AG04449 (cell line): Measurements from ENCODE around the gene GRM1.
"Not testable (repeated sequence)": the region's sequence is repeated elsewhere in the genome, so short reads cannot be mapped to it uniquely, and the experiment has no call there.

ENCODE experiments used
- CTCF ChIA-PET: fragments of 350-600 bp; formaldehyde crosslinking; extraction: SDS; loops from one replicate; lab custom pipeline; 2021; ENCODE audit warnings: antibody characterized with exemption; lab: Yijun Ruan, JAX
- POLR2A ChIA-PET: fragments of 400-600, 350-600 bp; formaldehyde crosslinking; extraction: SDS; loops from one replicate; lab custom pipeline; 2020; ENCODE audit warnings: antibody characterized with exemption, inconsistent platforms; lab: Yijun Ruan, JAX
- DNase-seq: peaks from one replicate; pipeline ENCODE4 v3.0.0-alpha.2; 2010; ENCODE audit warnings: low read depth, low spot score
- H3K4me3 ChIP-seq: 2 replicates; pipeline ENCODE4 v1.5.1; 2011; ENCODE audit warnings: low read depth, mild to moderate bottlenecking, control low read depth, low read length
- CTCF ChIP-seq: IDR thresholded peaks from one replicate; pipeline ENCODE4 v1.5.1; 2011; ENCODE audit warnings: mild to moderate bottlenecking, moderate library complexity, low read length, control low read depth, inconsistent platforms; ENCODE audit not compliant: insufficient read depth; ENCODE audit errors: missing control alignments

The GRM1 gene

GRCh38 chr6:146240322-146240721 lies 211.5 kb downstream of the GRM1 start:
- DNase-seq: no peak
- no peak overlapping the region for H3K4me3 ChIP-seq
- POLR2A ChIA-PET: no interaction called here
- CTCF ChIA-PET: no interaction called here
- no peak for TF ChIP-seq CTCF

GRCh38 chr6:146240807-146241206 lies 211.9 kb downstream of the GRM1 start:
- no peak for DNase-seq
- ChIA-PET POLR2A (no interaction called here), CTCF (no interaction called here)
- TF ChIP-seq CTCF: no peak
- no peak overlapping the region for H3K4me3 ChIP-seq

- DNase-seq, POLR2A ChIA-PET, CTCF ChIA-PET, H3K4me3 ChIP-seq: not testable (repeated sequence)
These were observed 214.8 kb downstream of the GRM1 start for GRCh38 chr6:146243646-146244045.

- CTCF ChIA-PET: no interaction called here
- POLR2A ChIA-PET: no interaction called here
- no peak for DNase-seq
- no peak overlapping the region for H3K4me3 ChIP-seq
- TF ChIP-seq CTCF: no peak
These were observed 215.8 kb downstream of the GRM1 start for GRCh38 chr6:146244630-146245143.

- CTCF ChIA-PET: no interaction called here
These were observed 217.2 kb downstream of the GRM1 start for GRCh38 chr6:146246028-146246427.

GRCh38 chr6:146253691-146254090 lies 224.8 kb downstream of the GRM1 start:
- ChIA-PET CTCF (no interaction called here), POLR2A (no interaction called here)
- no peak for DNase-seq
- TF ChIP-seq CTCF: no peak
- no peak overlapping the region for H3K4me3 ChIP-seq

More at GRCh38 chr6:146246028-146246427, 217.2 kb downstream of the GRM1 start:
- no peak for TF ChIP-seq CTCF
- POLR2A ChIA-PET: no interaction called here
- no peak overlapping the region for H3K4me3 ChIP-seq
- DNase-seq: no peak

GRCh38 chr6:146258206-146258605 lies 229.3 kb downstream of the GRM1 start:
- no peak for TF ChIP-seq CTCF
- ChIA-PET CTCF (interaction anchor here (0.7 kb wide), 1 partner anchor 268 kb away, joined by 3 read pairs; no protein-coding TSS in a partner anchor), POLR2A (no interaction called here)

More at GRCh38 chr6:146258206-146258605, 229.3 kb downstream of the GRM1 start:
- no peak for DNase-seq
- H3K4me3 ChIP-seq: no peak overlapping the region
